GM12878 (cell line): ENCODE measurements around the gene UPK1B. TPM values are rescaled to one million over a fixed set of nuclear protein-coding genes. Genes with fewer than 3 reads are reported as not detected.

Experiments used
- ATAC-seq: fragments of 200-7000 bp; cut with Tn5 transposase; 3 replicates; pipeline ENCODE4 v1.9.1; 2020; ENCODE audit warnings: mild to moderate bottlenecking, moderate library complexity
- Bru-seq: library from RNA; stranded (reverse); fragments of 400-500 nt; gene quantifications from one replicate; lab custom pipeline; 2021; lab: Mats Ljungman, UMichigan
- BruChase-seq, 2 experiments: library from RNA; stranded (reverse); fragments of 400-500 nt; gene quantifications; one replicate each; lab custom pipeline; 2021; lab: Mats Ljungman, UMichigan
- BruUV-seq: library from RNA; stranded (reverse); fragments of 400-500 nt; replicated peaks from 2 replicates; lab custom pipeline; 2021; lab: Mats Ljungman, UMichigan
- CTCF ChIA-PET: fragments of 300-600 bp; sonication (Branson Sonifier 250); formaldehyde crosslinking; extraction: SDS; loops from one replicate; lab custom pipeline; 2021; ENCODE audit warnings: inconsistent platforms; lab: Yijun Ruan, JAX
- POLR2A ChIA-PET: fragments of 350-600 bp; formaldehyde crosslinking; extraction: SDS; loops from one replicate; lab custom pipeline; 2021; ENCODE audit warnings: inconsistent platforms; lab: Charles Lee
- RAD21 ChIA-PET: fragments of 300-600 bp; sonication (Branson Sonifier 250); formaldehyde crosslinking; loops from one replicate; lab custom pipeline; 2023; ENCODE audit warnings: antibody characterized with exemption; ENCODE audit not compliant: unreplicated experiment; lab: Charles Lee
- SMC1A ChIA-PET: fragments of 300-600 bp; sonication (Branson Sonifier 250); formaldehyde crosslinking; loops from one replicate; lab custom pipeline; 2023; ENCODE audit not compliant: unreplicated experiment, uncharacterized antibody; lab: Charles Lee
- DNase-seq: peaks from one replicate; pipeline ENCODE4 v3.0.0-alpha.2; 2011; ENCODE audit warnings: low read depth, low spot score
- FAIRE-seq: peaks from 3 replicates; lab custom pipeline; 2011; peaks lifted over from hg19 to GRCh38; lab: Jason Lieb, UNC
- H2AFZ ChIP-seq: 2 replicates; pipeline ENCODE4 v1.6.0; 2011; ENCODE audit warnings: low read depth, low read length, control low read depth; ENCODE audit not compliant: control insufficient read depth
- H3K27ac ChIP-seq: 2 replicates; pipeline ENCODE4 v1.5.1; 2011; ENCODE audit warnings: control low read depth; ENCODE audit not compliant: control insufficient read depth, insufficient read depth
- H3K27me3 ChIP-seq, 2 experiments: replicated peaks in 1 of 2; 2 replicates each; pipeline versions ENCODE4 v1.6.0 to v1.6.1; 2011; ENCODE audit warnings: low read length in 1 of 2; ENCODE audit not compliant: control insufficient read depth in 2 of 2, insufficient read depth in 2 of 2
- H3K36me3 ChIP-seq, 2 experiments: 2 replicates each; pipeline ENCODE4 v1.5.1; 2011; ENCODE audit warnings: low read length in 1 of 2; ENCODE audit not compliant: control insufficient read depth in 2 of 2, insufficient read depth in 2 of 2
- H3K4me1 ChIP-seq: 2 replicates; pipeline ENCODE4 v1.6.1; 2011; ENCODE audit warnings: mild to moderate bottlenecking, low read length, moderate library complexity, mixed read lengths; ENCODE audit not compliant: control insufficient read depth, insufficient read depth
- H3K4me2 ChIP-seq: 2 replicates; pipeline ENCODE4 v1.6.0; 2011; ENCODE audit warnings: control low read depth; ENCODE audit not compliant: control insufficient read depth, insufficient read depth
- H3K4me3 ChIP-seq: fragments of 200-600 bp; sonication (generic); 2 replicates; pipeline ENCODE4 v1.5.1; 2016
- H3K79me2 ChIP-seq: 2 replicates; pipeline ENCODE4 v1.6.0; 2011; ENCODE audit warnings: low read length; ENCODE audit not compliant: control insufficient read depth, insufficient read depth
- H3K9ac ChIP-seq: 2 replicates; pipeline ENCODE4 v1.8.0; 2011; ENCODE audit warnings: low read length, control low read depth, mixed read lengths; ENCODE audit not compliant: control insufficient read depth, insufficient read depth
- H3K9me3 ChIP-seq: replicated peaks from 3 replicates; pipeline ENCODE4 v1.5.1; 2011; ENCODE audit warnings: mild to moderate bottlenecking, low read length; ENCODE audit not compliant: control insufficient read depth, insufficient read depth
- H4K20me1 ChIP-seq: 2 replicates; pipeline ENCODE4 v1.6.0; 2011; ENCODE audit not compliant: control insufficient read depth, insufficient read depth
- ATF2 ChIP-seq: IDR thresholded peaks from 2 replicates; pipeline ENCODE4 v1.6.1; 2012; ENCODE audit warnings: low read length, inconsistent platforms
- ATF3 ChIP-seq: IDR thresholded peaks from 2 replicates; pipeline ENCODE4 v1.6.1; 2011; ENCODE audit warnings: low read depth, mild to moderate bottlenecking, low read length, moderate library complexity, borderline replicate concordance; ENCODE audit errors: extremely low read depth
- BMI1 ChIP-seq: fragments of 450-650 bp; IDR thresholded peaks from 2 replicates; pipeline ENCODE4 v1.6.1; 2016; ENCODE audit warnings: mild to moderate bottlenecking, moderate library complexity, borderline replicate concordance
- CHD2 ChIP-seq: IDR thresholded peaks from 2 replicates; pipeline ENCODE4 v1.6.1; 2011; ENCODE audit warnings: low read depth, low read length, improper control_type of control experiment, borderline replicate concordance
- CHD4 ChIP-seq: fragments of 200-600 bp; sonication (generic); IDR thresholded peaks from 2 replicates; pipeline ENCODE4 v1.6.1; 2016; ENCODE audit warnings: mild to moderate bottlenecking
- CTCF ChIP-seq, 3 experiments: IDR thresholded peaks in 2 of 3; conservative IDR thresholded peaks in 1 of 3; 2 replicates each; pipeline ENCODE4 v1.5.1; 2011; ENCODE audit warnings: low read depth in 3 of 3, low read length in 3 of 3, mild to moderate bottlenecking in 3 of 3, control low read depth in 2 of 3, moderate library complexity in 2 of 3, inconsistent platforms in 1 of 3, mixed read lengths in 1 of 3; ENCODE audit not compliant: control insufficient read depth in 2 of 3, insufficient read depth in 1 of 3; ENCODE audit errors: extremely low read depth in 1 of 3
- IKZF2 ChIP-seq, 2 experiments: fragments of 450-650 bp; IDR thresholded peaks; 2 replicates each; pipeline ENCODE4 v1.6.1; 2017; ENCODE audit warnings: mild to moderate bottlenecking in 2 of 2, moderate library complexity in 2 of 2
- JUNB ChIP-seq: IDR thresholded peaks from 2 replicates; pipeline ENCODE4 v1.6.1; 2016; ENCODE audit warnings: antibody characterized with exemption, mild to moderate bottlenecking
- KAT2A ChIP-seq: conservative IDR thresholded peaks from 2 replicates; pipeline ENCODE4 v1.6.1; 2011; ENCODE audit warnings: low read depth, low read length; ENCODE audit not compliant: control insufficient read depth
- KDM1A ChIP-seq: fragments of 200-600 bp; sonication (generic); IDR thresholded peaks from 2 replicates; pipeline ENCODE4 v1.6.1; 2016; ENCODE audit warnings: borderline replicate concordance
- NRF1 ChIP-seq: conservative IDR thresholded peaks from 2 replicates; pipeline ENCODE4 v1.6.1; 2011; ENCODE audit warnings: mild to moderate bottlenecking, low read depth, low read length, improper control_type of control experiment
- SUZ12 ChIP-seq: fragments of 200-600 bp; sonication (generic); IDR thresholded peaks from one replicate; pipeline ENCODE4 v1.6.1; 2018; ENCODE audit warnings: antibody characterized with exemption, mild to moderate bottlenecking; ENCODE audit not compliant: unreplicated experiment
- TAF1 ChIP-seq: IDR thresholded peaks from 2 replicates; pipeline ENCODE4 v1.6.1; 2011; ENCODE audit warnings: mild to moderate bottlenecking, low read depth, low read length, borderline replicate concordance
- YBX1 ChIP-seq: fragments of 450-650 bp; IDR thresholded peaks from 2 replicates; pipeline ENCODE4 v1.6.1; 2016; ENCODE audit warnings: antibody characterized with exemption
- ZNF207 ChIP-seq: fragments of 450-650 bp; IDR thresholded peaks from 2 replicates; pipeline ENCODE4 v1.6.1; 2014; ENCODE audit warnings: antibody characterized with exemption, mild to moderate bottlenecking, borderline replicate concordance
- WGBS: methylation state at CpG from one replicate; pipeline ENCODE4 v1.1.6; 2016; ENCODE audit warnings: low lambda C conversion rate; ENCODE audit not compliant: insufficient replicate concordance, insufficient coverage; ENCODE audit errors: missing lambda C conversion rate; 5-methylcytosine and 5-hydroxymethylcytosine counted together
- in situ Hi-C: fragments of 300-500 bp; cut with MboI; formaldehyde crosslinking; loops from 9 replicates; pipeline ENCODE4 v1.14.3; 2018; ENCODE audit warnings: mixed read lengths
- intact Hi-C: fragments of 100-400 bp; cut with micrococcal nuclease; formaldehyde crosslinking; loops from one replicate; pipeline ENCODE4 v1.14.2; 2022; ENCODE audit not compliant: unreplicated experiment
- long read RNA-seq, 2 experiments: library from polyadenylated mRNA; unstranded; transcript quantifications; one replicate each; pipeline ENCODE4 v2.0.0, GENCODE V29; 2019 to 2020
- polyA minus RNA-seq, 3 experiments: library from RNA; depleted of rRNA, polyadenylated mRNA; stranded (reverse); fragments of >200 nt; gene quantifications; 2 replicates each; pipeline ENCODE4 v1.2.3, GENCODE V29; 2011
- polyA plus RNA-seq, 11 experiments: library from polyadenylated mRNA; depleted of rRNA in 4 of 11; unstranded in 6 of 11; stranded (reverse) in 5 of 11; fragments of >200 nt; fragmentation: Nextera tagmentation in 4 of 11; fragmentation: Illumina TruSeq in 1 of 11; extraction: Ambion mirVana in 4 of 11; extraction: Trizol in 1 of 11; gene quantifications; 1 replicate in 1 of 11; 2 replicates in 10 of 11; pipeline versions ENCODE4 v1.2.1 to v1.2.3, GENCODE V29; 2011 to 2016; ENCODE audit warnings: inconsistent platforms in 2 of 11, missing spikeins in 2 of 11, low read depth in 1 of 11
- total RNA-seq, 4 experiments: library from RNA; depleted of rRNA in 3 of 4; stranded (reverse); fragments of >200 nt in 3 of 4; fragmentation: Illumina TruSeq in 1 of 4; extraction: Trizol in 1 of 4; gene quantifications; 2 replicates each; pipeline versions ENCODE4 v1.2.1 to v1.2.3, GENCODE V29; 2013 to 2021

Gene UPK1B
- not detected in 2 replicates for total RNA-seq (2013; cell fraction: nucleolus; rRNA removed)
- total RNA-seq (2014; rRNA removed) (not detected in 2 replicates), total RNA-seq (2014; rRNA removed; fragmentation: Illumina TruSeq; extraction: Trizol) (not detected in 2 replicates), total RNA-seq (2021) (not detected in 2 replicates), polyA plus RNA-seq (2011; rRNA removed) (not detected in 2 replicates), polyA plus RNA-seq (2014; fragmentation: Illumina TruSeq; extraction: Trizol) (not detected in 2 replicates), polyA plus RNA-seq (2014; fragmentation: Nextera tagmentation; extraction: Ambion mirVana) (not detected), polyA plus RNA-seq (2014; rRNA removed) (not detected in 2 replicates), polyA plus RNA-seq (2016; fragmentation: Nextera tagmentation; extraction: Ambion mirVana) (not detected), polyA minus RNA-seq (2011; rRNA and poly(A)+ RNA removed) (not detected in 2 replicates), Bru-seq, nascent RNA (not detected), BruChase-seq, experiment 1, labeled RNA remaining after a 6-hour chase (not detected), BruChase-seq, experiment 2, labeled RNA remaining after a 2-hour chase (not detected)
- not detected for polyA plus RNA-seq (2011; ENCODE audit: low read depth)
- not detected in 2 replicates for polyA plus RNA-seq (2011; cell fraction: cytosol; rRNA removed)
- not detected in 2 replicates for polyA plus RNA-seq (2011; cell fraction: nucleus; rRNA removed)
- not detected in 2 replicates for polyA plus RNA-seq (2012)
- not detected in 2 replicates for polyA minus RNA-seq (2011; cell fraction: cytosol; rRNA and poly(A)+ RNA removed)
- not detected in 2 replicates for polyA minus RNA-seq (2011; cell fraction: nucleus; rRNA and poly(A)+ RNA removed)
- long read RNA-seq, experiment 1 = 0 reads
- long read RNA-seq, experiment 2 = 0 reads

- no peaks in the 10 kb centered on the region for H3K4me1 ChIP-seq
- BruUV-seq = no TSS peak
- H3K9me3 ChIP-seq = no peaks in the 10 kb centered on the region
- H3K27ac ChIP-seq = no peak within 1 kb of the TSS
- 61% methylated on average over 13 of the region's 13 CpGs for WGBS
- no peak within 1 kb of the TSS for H2AFZ ChIP-seq
- ChIA-PET CTCF (no interaction called here), RAD21 (no interaction called here), POLR2A (no interaction called here), SMC1A (no interaction called here)
- no peaks in the 10 kb centered on the region for H4K20me1 ChIP-seq
- no peak for ATAC-seq
- H3K4me2 ChIP-seq = no peak within 1 kb of the TSS
- intact Hi-C loops = no loop called here
- DNase-seq = no peak
- no peak within 1 kb of the TSS for H3K4me3 ChIP-seq
- no peak within 1 kb of the TSS for H3K9ac ChIP-seq
- no peak for FAIRE-seq
- TF ChIP-seq IKZF2 (IDR thresholded peaks at IDR 0.05) (no peak), ZNF207 (no peak), KAT2A (no peak), KDM1A (no peak), ATF3 (no peak), JUNB (no peak), ATF2 (no peak), TAF1 (no peak), CHD2 (no peak), YBX1 (no peak), CHD4 (no peak), BMI1 (no peak), CTCF (IDR thresholded peaks at IDR 0.05 in 2 of 3, conservative IDR thresholded peaks at IDR 0.05 in 1 of 3; ENCODE audit: control insufficient read depth in 2 of 3, extremely low read depth in 1 of 3, insufficient read depth in 1 of 3, low read depth in 3 of 3, low read length in 3 of 3) (no peak), SUZ12 (no peak), NRF1 (no peak)
- no peaks in the 10 kb centered on the region for H3K79me2 ChIP-seq
- no peaks in the 10 kb centered on the region for H3K36me3 ChIP-seq
- in situ Hi-C loops = no loop called here
- no peaks in the 10 kb centered on the region; a peak in 1 of 4 replicates for H3K27me3 ChIP-seq
These were observed at the start of gene UPK1B for GRCh38 chr3:119173325-119173724. UPK1B (plus strand) TSS chr3:119173598; CDS start chr3:119186742, 13,144 bp downstream.
